ENCODE measurements around the gene TFEB.

DNA sequence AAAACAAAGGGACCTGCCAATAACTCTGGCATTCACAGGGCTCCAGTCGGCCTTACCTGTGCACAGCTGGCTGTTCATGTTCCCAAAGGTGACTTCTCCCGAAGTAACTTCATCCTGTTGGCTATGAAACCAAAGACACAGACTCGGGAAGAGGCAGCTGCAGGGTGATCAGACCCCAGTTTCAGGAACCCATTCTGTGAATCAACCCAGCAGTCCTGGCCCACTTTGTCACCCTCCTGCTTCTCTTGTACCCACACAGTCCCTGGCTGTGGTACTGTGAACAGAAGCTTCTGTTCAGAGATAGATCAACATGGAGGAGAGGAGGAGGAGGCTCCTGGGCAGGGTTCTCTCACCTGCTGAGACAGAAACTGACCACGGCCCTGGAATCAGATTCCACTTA lies 20.5 kb upstream of the TFEB start:
- no peak for TF ChIP-seq KDM1A (IDR thresholded peaks at IDR 0.05; ENCODE audit: borderline replicate concordance, low read length)
- TF ChIP-seq POLR2A (IDR thresholded peaks at IDR 0.05; ENCODE audit: control extremely low read depth in 1 of 2, low read depth in 2 of 2, low read length in 2 of 2): no peak
- TF ChIP-seq MAX (IDR thresholded peaks at IDR 0.05): no peak
- no peak for TF ChIP-seq CTCF (IDR thresholded peaks at IDR 0.05; ENCODE audit: control extremely low read depth in 1 of 3, insufficient read depth in 1 of 3, low read depth in 1 of 3, low read length in 3 of 3)
- no peak for TF ChIP-seq RFX5 (IDR thresholded peaks at IDR 0.05; ENCODE audit: borderline replicate concordance, low read depth, low read length)
- TF ChIP-seq RAD21 (IDR thresholded peaks at IDR 0.05 in 1 of 2, conservative IDR thresholded peaks at IDR 0.05 in 1 of 2; ENCODE audit: low read depth in 2 of 2, low read length in 2 of 2): no peak
- TF ChIP-seq JUND (IDR thresholded peaks at IDR 0.05; ENCODE audit: low read length): no peak
- no peak for TF ChIP-seq TAF1 (IDR thresholded peaks at IDR 0.05; ENCODE audit: low read depth, low read length)
- TF ChIP-seq SP1 (IDR thresholded peaks at IDR 0.05; ENCODE audit: low read depth, low read length): no peak
- TF ChIP-seq SIRT6 (IDR thresholded peaks at IDR 0.05; ENCODE audit: low read length): no peak
